Cardiac muscle cell (in vitro differentiated cells and primary cell): ENCODE measurements around the gene CENPC. TPM values are rescaled to one million over a fixed set of nuclear protein-coding genes. Genes with fewer than 3 reads are reported as not detected.

ENCODE experiments used
- DNase-seq, 2 donors: peaks; one replicate each; pipeline versions ENCODE4 v3.0.0 to v3.0.0-alpha.2; 2010 to 2017; ENCODE audit warnings: low read depth in 1 of 2, low spot score in 1 of 2
- H3K27ac ChIP-seq: fragments of 200-600 bp; sonication (generic); 2 replicates; pipeline ENCODE4 v1.5.1; 2016
- H3K27me3 ChIP-seq: fragments of 200-600 bp; sonication (generic); 2 replicates; pipeline ENCODE4 v1.6.0; 2016; ENCODE audit warnings: control low read depth
- H3K36me3 ChIP-seq: fragments of 200-600 bp; sonication (generic); 2 replicates; pipeline ENCODE4 v1.5.1; 2016; ENCODE audit warnings: control low read depth
- H3K4me1 ChIP-seq: fragments of 200-600 bp; sonication (generic); 2 replicates; pipeline ENCODE4 v1.8.1; 2017; ENCODE audit warnings: low read depth, mild to moderate bottlenecking, mixed run types
- H3K4me3 ChIP-seq: fragments of 200-600 bp; sonication (generic); 2 replicates; pipeline ENCODE4 v1.5.1; 2016; ENCODE audit warnings: mild to moderate bottlenecking
- H3K9me3 ChIP-seq: fragments of 200-600 bp; sonication (generic); 2 replicates; pipeline ENCODE4 v1.5.1; 2017; ENCODE audit warnings: low read depth, mild to moderate bottlenecking, control low read depth
- polyA plus RNA-seq: library from polyadenylated mRNA; unstranded; fragments of >200 nt; fragmentation: Nextera tagmentation; extraction: Ambion mirVana; gene quantifications from 2 replicates; pipeline ENCODE4 v1.2.1, GENCODE V29; 2016
- total RNA-seq: library from RNA; depleted of rRNA; stranded (reverse); fragments of >200 nt; gene quantifications from 2 replicates; pipeline ENCODE4 v1.2.3, GENCODE V29; 2016
- TF ChIP-seq, protein P1 (sequence below): IDR thresholded peaks from 2 replicates; pipeline ENCODE4 v1.5.1; 2012; ENCODE audit warnings: low read depth, mild to moderate bottlenecking, low read length

The CENPC gene
- total and polyA plus RNA-seq, 2 experiments from 2014 or later = 9.1 to 21.3 TPM

DNA sequence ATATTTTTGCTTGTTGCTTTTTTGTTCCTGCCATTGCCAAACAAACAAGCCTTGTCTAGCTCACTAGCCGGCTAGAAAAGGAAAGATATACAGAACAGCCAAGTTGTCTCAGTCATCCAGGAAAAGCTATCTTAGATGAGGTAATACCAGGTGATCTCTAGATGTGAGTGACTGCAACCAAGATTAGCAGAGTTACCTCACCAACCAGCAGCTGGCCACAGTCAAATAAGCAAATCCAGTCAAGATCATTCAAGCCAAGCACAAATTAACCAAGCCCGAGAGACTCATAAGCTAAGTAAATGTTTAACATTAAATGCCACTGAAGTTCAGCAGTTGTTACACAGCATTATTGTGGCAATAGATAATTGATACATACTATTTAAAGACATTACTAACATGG is 108.6 kb downstream of the CENPC start:
- TF ChIP-seq, protein P1, sequence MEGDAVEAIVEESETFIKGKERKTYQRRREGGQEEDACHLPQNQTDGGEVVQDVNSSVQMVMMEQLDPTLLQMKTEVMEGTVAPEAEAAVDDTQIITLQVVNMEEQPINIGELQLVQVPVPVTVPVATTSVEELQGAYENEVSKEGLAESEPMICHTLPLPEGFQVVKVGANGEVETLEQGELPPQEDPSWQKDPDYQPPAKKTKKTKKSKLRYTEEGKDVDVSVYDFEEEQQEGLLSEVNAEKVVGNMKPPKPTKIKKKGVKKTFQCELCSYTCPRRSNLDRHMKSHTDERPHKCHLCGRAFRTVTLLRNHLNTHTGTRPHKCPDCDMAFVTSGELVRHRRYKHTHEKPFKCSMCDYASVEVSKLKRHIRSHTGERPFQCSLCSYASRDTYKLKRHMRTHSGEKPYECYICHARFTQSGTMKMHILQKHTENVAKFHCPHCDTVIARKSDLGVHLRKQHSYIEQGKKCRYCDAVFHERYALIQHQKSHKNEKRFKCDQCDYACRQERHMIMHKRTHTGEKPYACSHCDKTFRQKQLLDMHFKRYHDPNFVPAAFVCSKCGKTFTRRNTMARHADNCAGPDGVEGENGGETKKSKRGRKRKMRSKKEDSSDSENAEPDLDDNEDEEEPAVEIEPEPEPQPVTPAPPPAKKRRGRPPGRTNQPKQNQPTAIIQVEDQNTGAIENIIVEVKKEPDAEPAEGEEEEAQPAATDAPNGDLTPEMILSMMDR = no peak
- H3K9me3 ChIP-seq = no peaks in the 10 kb centered on the region
- no peaks in the 10 kb centered on the region for H3K27me3 ChIP-seq
- no peak overlapping the region for H3K27ac ChIP-seq
- peak in 1 of 2 donors; percentile 21 for DNase-seq
- no peaks in the 10 kb centered on the region for H3K36me3 ChIP-seq
- H3K4me1 ChIP-seq = no peaks in the 10 kb centered on the region
- H3K4me3 ChIP-seq = no peak overlapping the region

DNA sequence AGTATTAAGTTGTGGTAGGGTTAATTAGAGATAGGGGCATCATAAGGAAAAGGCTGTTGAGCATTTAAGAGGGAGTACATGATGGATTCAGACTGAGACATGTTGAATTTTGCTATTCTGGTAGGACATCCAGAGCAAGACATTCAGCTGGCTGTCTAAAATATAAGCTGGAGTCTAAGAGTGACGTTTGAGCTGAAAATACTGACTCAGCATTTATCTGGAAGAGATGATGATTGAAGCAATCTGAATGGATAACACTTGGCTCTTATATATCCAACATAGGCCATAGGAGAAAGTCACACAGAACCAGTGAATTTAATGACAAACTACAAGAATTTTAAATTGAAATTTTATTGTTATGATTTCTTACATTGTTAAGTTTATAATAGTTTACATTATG is 114.3 kb downstream of the CENPC start:
- no peak for DNase-seq
- Histone ChIP-seq H3K4me1 (no peaks in the 10 kb centered on the region), H3K27me3 (no peaks in the 10 kb centered on the region), H3K27ac (no peak overlapping the region), H3K36me3 (no peaks in the 10 kb centered on the region), H3K4me3 (no peak overlapping the region), H3K9me3 (no peaks in the 10 kb centered on the region)
- TF ChIP-seq, protein P1 = no peak

DNA sequence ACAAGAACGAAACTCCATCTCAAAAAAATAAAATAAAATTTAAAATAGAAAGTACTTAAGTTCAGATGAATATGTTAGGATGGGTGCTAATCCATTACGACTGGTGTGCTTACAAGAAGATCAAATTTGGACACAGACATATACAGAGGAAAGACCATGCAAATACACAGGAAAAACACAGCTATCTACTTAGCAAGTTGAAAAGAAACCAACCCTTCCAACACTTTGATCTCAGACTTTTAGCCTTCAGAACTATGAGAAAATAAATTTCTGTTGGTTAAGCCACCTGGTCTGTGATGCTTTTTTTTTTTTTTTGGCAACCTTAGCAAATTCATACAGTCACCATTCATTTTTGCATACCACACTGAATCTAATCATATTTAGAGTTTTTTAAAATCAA is 116.5 kb downstream of the CENPC start:
- H3K9me3 ChIP-seq = no peaks in the 10 kb centered on the region
- TF ChIP-seq, protein P1 = no peak
- H3K4me1 ChIP-seq = no peaks in the 10 kb centered on the region
- no peak overlapping the region for H3K27ac ChIP-seq
- H3K4me3 ChIP-seq = no peak overlapping the region
- no peak for DNase-seq
- no peaks in the 10 kb centered on the region for H3K36me3 ChIP-seq
- H3K27me3 ChIP-seq = no peaks in the 10 kb centered on the region

Other genes with a start within 250 kb of the CENPC start
- gene STAP1, start 13.2 kb upstream of the CENPC start, total RNA-seq = not detected in 2 replicates
- 0.10 TPM in 1 of 2 replicates, not detected in the other for gene STAP1, start 13.2 kb upstream of the CENPC start, polyA plus RNA-seq
- 40.6 and 75.2 TPM in 2 replicates for gene UBA6, start 155.7 kb upstream of the CENPC start, total RNA-seq
- 17.9 and 19.8 TPM in 2 replicates for gene UBA6, start 155.7 kb upstream of the CENPC start, polyA plus RNA-seq
- not detected in 2 replicates for gene GNRHR, start 208.9 kb upstream of the CENPC start, total RNA-seq
- gene GNRHR, start 208.9 kb upstream of the CENPC start, polyA plus RNA-seq = 0.22 TPM in 1 of 2 replicates, not detected in the other